ENCODE data around the gene ORAI3. TPM values are rescaled to one million over a fixed set of nuclear protein-coding genes. Genes with fewer than 3 reads are reported as not detected.

Gene ORAI3
- polyA plus RNA-seq, 2 of the 4 experiments (the other 2 are of a cell fraction), result 10.5 to 14.1 TPM

DNA sequence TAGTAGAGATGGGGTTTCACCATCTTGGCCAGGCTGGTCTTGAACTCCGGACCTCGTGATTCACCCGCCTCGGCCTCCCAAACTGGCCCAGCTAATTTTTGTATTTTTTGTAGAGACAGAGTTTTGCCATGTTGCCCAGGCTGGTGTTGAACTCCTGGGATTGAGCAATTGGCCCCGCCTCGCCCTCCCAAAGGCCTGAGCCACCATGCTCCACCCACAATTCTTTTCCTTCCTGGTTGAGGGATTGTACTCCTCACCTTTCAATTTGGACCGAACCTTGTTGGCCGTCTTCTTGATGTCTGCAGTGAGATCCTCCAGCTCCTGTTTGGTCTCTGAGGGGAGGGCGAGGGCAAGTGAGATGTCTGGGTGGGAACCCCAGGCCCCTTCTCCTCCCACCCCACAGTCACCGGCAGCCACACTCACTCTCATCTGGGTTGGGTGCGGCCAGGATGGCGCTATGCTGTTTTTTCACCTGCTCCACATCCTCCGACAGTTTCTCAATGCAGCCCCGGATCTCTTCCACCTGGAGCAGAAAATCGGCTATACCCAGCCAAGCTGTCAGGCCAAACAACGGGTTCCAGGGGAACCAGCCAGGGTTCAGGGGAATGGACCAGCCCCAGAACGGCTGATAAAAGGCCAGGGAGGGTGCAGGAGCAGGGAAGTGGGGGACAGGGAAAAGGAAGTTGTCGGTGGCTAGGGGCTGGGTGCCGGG lies 52.0 kb downstream of the ORAI3 start (continued):
- TF ChIP-seq ZNF302 (CRISPR knock-in tag; IDR thresholded peaks at IDR 0.05) (no peak), FOSB (CRISPR knock-in tag; IDR thresholded peaks at IDR 0.05) (no peak), BHLHE40 (IDR thresholded peaks at IDR 0.05; ENCODE audit: low read depth, low read length) (no peak), RARB (CRISPR knock-in tag; IDR thresholded peaks at IDR 0.05) (no peak), RNF2 (IDR thresholded peaks at IDR 0.05; ENCODE audit: borderline replicate concordance, low read depth) (no peak), HDAC2 (IDR thresholded peaks at IDR 0.05) (no peak), KDM1A (IDR thresholded peaks at IDR 0.05; ENCODE audit: low read depth) (no peak), PBX3 (IDR thresholded peaks at IDR 0.05) (no peak), NFE2L2 (conservative IDR thresholded peaks at IDR 0.05; ENCODE audit: low read length) (no peak), SREBF2 (IDR thresholded peaks at IDR 0.05) (no peak), KDM5A (IDR thresholded peaks at IDR 0.05) (no peak), HMGXB4 (CRISPR knock-in tag; IDR thresholded peaks at IDR 0.05; ENCODE audit: borderline replicate concordance) (no peak), HOXB13 (CRISPR knock-in tag; IDR thresholded peaks at IDR 0.05; ENCODE audit: low read depth) (no peak)

DNA sequence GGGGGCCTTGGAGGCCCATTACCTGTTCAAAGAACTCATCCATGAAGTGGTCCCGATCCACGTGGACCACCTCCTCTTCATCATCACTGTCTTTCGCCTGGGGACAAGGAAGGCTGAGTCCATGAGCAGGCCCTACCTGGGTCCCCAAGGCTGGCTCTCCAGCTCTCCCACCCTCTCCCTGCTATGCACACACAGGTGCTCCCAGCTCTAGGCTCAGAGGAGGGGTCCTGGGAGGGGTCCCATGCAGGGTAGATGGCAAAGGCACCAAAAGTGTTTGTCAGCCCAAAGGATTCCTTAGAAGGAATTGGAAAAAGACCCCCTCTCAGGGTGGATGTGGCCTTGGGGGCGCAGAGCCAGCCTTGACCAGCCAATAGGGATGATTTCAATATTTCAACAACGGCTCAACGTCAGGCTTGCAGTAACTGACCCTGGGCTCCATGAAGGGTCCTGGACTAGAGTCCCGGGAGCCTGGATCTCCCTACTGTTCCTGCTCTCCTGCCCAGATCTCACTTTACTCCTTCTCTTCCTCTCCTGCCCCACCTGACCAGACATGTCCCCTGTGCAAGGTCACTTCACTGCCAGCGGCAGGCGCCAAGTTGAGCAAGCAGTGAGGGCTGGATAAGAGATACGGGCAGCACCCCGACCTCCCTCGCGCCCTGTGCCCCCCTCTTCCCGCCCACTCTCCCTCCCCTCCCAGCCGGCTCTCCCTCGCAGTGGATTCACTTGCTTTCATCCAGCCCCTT lies 52.8 kb downstream of the ORAI3 start:
- no peak for FAIRE-seq
- peaks cover 26% of the 10 kb centered on the region for H3K4me1 ChIP-seq
- ChIA-PET CTCF (interaction anchor here (0.5 to 3.7 kb wide), 3 partner anchors 16 to 94 kb away, joined by 3 to 15 read pairs (median 4); partner anchors contain the start of gene HSD3B7), POLR2A (interaction anchor here (0.7 kb wide), 1 partner anchor 178 kb away, joined by 7 read pairs; the partner anchor contains the start of gene FUS)
- H3K9me3 ChIP-seq, result no peaks in the 10 kb centered on the region
- no peak overlapping the region for H3K4me2 ChIP-seq
- 81% methylated on average over 16 of the region's 16 CpGs for WGBS (ENCODE audit: missing lambda C conversion rate)
- no peak overlapping the region for H3K4me3 ChIP-seq
- H3K27ac ChIP-seq, result peak overlapping the region in 1 of 2 experiments; percentile 24; a peak in 1 of 6 replicates
- no peak for DNase-seq (ENCODE audit: low read depth in 1 of 2, low spot score in 1 of 2)
- TF ChIP-seq KDM1A (IDR thresholded peaks at IDR 0.05; ENCODE audit: low read depth) (no peak), SMC3 (IDR thresholded peaks at IDR 0.05) (no peak), USF2 (IDR thresholded peaks at IDR 0.05) (no peak), HDAC2 (IDR thresholded peaks at IDR 0.05) (no peak), TP53 (CRISPR knock-in tag; IDR thresholded peaks at IDR 0.05) (no peak), SREBF2 (IDR thresholded peaks at IDR 0.05) (no peak), FOSB (CRISPR knock-in tag; IDR thresholded peaks at IDR 0.05) (no peak)
- ATAC-seq, result no peak

- Histone ChIP-seq H3K27ac (peak overlapping the region in 1 of 2 experiments; percentile 24; a peak in 1 of 6 replicates), H3K4me3 (no peak overlapping the region), H3K4me2 (no peak overlapping the region), H3K9me3 (no peaks in the 10 kb centered on the region), H3K4me1 (peaks cover 26% of the 10 kb centered on the region)
- ChIA-PET CTCF (interaction anchor here (0.9 to 3.7 kb wide), 4 partner anchors 13 to 117 kb away, joined by 3 to 15 read pairs (median 4); partner anchors contain the start of gene HSD3B7), POLR2A (interaction anchor here (0.7 kb wide), 1 partner anchor 177 kb away, joined by 7 read pairs; the partner anchor contains the start of gene FUS)
- no peak for ATAC-seq
- no peak for FAIRE-seq
- TF ChIP-seq PHF8 (IDR thresholded peaks at IDR 0.05; ENCODE audit: borderline replicate concordance, low read depth) (no peak), RARB (CRISPR knock-in tag; IDR thresholded peaks at IDR 0.05) (no peak), JUN (IDR thresholded peaks at IDR 0.05) (no peak), HDAC2 (IDR thresholded peaks at IDR 0.05) (no peak), HOXA7 (CRISPR knock-in tag; IDR thresholded peaks at IDR 0.05) (no peak), CHD4 (IDR thresholded peaks at IDR 0.05; ENCODE audit: borderline replicate concordance) (no peak), USF2 (IDR thresholded peaks at IDR 0.05) (no peak), CTCF (IDR thresholded peaks at IDR 0.05) (no peak), EHMT2 (IDR thresholded peaks at IDR 0.05; ENCODE audit: low read depth) (no peak)
- TF ChIP-seq, protein P1, sequence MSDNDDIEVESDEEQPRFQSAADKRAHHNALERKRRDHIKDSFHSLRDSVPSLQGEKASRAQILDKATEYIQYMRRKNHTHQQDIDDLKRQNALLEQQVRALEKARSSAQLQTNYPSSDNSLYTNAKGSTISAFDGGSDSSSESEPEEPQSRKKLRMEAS (IDR thresholded peaks at IDR 0.05), result no peak
- TF ChIP-seq, protein P2, sequence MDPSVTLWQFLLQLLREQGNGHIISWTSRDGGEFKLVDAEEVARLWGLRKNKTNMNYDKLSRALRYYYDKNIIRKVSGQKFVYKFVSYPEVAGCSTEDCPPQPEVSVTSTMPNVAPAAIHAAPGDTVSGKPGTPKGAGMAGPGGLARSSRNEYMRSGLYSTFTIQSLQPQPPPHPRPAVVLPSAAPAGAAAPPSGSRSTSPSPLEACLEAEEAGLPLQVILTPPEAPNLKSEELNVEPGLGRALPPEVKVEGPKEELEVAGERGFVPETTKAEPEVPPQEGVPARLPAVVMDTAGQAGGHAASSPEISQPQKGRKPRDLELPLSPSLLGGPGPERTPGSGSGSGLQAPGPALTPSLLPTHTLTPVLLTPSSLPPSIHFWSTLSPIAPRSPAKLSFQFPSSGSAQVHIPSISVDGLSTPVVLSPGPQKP (IDR thresholded peaks at IDR 0.05; ENCODE audit: low read depth, low read length), result no peak
- no peak for DNase-seq (ENCODE audit: low read depth in 1 of 2, low spot score in 1 of 2)
- WGBS (ENCODE audit: missing lambda C conversion rate), result 92% methylated on average over 10 of the region's 10 CpGs
Observed at GRCh38 chr16:31002250-31002700, 53.4 kb downstream of the ORAI3 start.
